Stimulated activated naive CD8-positive, alpha-beta T cell treated with anti-CD3 and anti-CD28 coated beads, Interleukin-15, Interleukin-2, amounts not matched to agents 100 ng/mL and 50 ng/mL, for 24 hours (primary cell): Measurements from ENCODE around the gene ZNF277.
"Not testable (repeated sequence)": the region's sequence is repeated elsewhere in the genome, so short reads cannot be mapped to it uniquely, and the experiment has no call there.

Experiments used
- H3K27ac Mint-ChIP-seq: one replicate; pipeline ENCODE4 v1.8.0; 2021; ENCODE audit warnings: mild to moderate bottlenecking, mixed read lengths
- H3K27me3 Mint-ChIP-seq: one replicate; pipeline ENCODE4 v1.8.0; 2021; ENCODE audit warnings: mixed read lengths
- H3K36me3 Mint-ChIP-seq: one replicate; pipeline ENCODE4 v1.8.0; 2021; ENCODE audit warnings: low read depth, mixed read lengths
- H3K4me1 Mint-ChIP-seq: one replicate; pipeline ENCODE4 v1.8.0; 2021; ENCODE audit warnings: low read depth, mixed read lengths
- H3K4me3 Mint-ChIP-seq: one replicate; pipeline ENCODE4 v1.8.0; 2021; ENCODE audit warnings: mild to moderate bottlenecking, mixed read lengths
- H3K9me3 Mint-ChIP-seq: one replicate; pipeline ENCODE4 v1.8.0; 2021; ENCODE audit warnings: mixed read lengths

ZNF277 gene

GRCh38 chr7:112372101-112372500 lies 165.6 kb downstream of the ZNF277 start:
- Mint-ChIP-seq H3K9me3 (no peaks in the 10 kb centered on the region), H3K4me1 (no peaks in the 10 kb centered on the region), H3K4me3 (no peak overlapping the region), H3K27ac (no peak overlapping the region), H3K36me3 (no peaks in the 10 kb centered on the region), H3K27me3 (no peaks in the 10 kb centered on the region)

GRCh38 chr7:112377593-112377992 lies 171.1 kb downstream of the ZNF277 start:
- Mint-ChIP-seq H3K9me3 (no peaks in the 10 kb centered on the region), H3K27me3 (peaks cover 6% of the 10 kb centered on the region), H3K36me3 (no peaks in the 10 kb centered on the region), H3K4me3 (no peak overlapping the region), H3K4me1 (no peaks in the 10 kb centered on the region), H3K27ac (no peak overlapping the region)

- no peak overlapping the region for H3K27ac Mint-ChIP-seq
- H3K36me3 Mint-ChIP-seq = no peaks in the 10 kb centered on the region
- H3K27me3 Mint-ChIP-seq = peaks cover 6% of the 10 kb centered on the region
- H3K4me3 Mint-ChIP-seq = no peak overlapping the region
- H3K4me1 Mint-ChIP-seq = peaks cover 8% of the 10 kb centered on the region
- no peaks in the 10 kb centered on the region for H3K9me3 Mint-ChIP-seq
These were observed 175.0 kb downstream of the ZNF277 start for GRCh38 chr7:112381311-112382091.

GRCh38 chr7:112383671-112384417 lies 177.3 kb downstream of the ZNF277 start:
- Mint-ChIP-seq H3K9me3 (no peaks in the 10 kb centered on the region), H3K27ac (no peak overlapping the region), H3K36me3 (no peaks in the 10 kb centered on the region), H3K4me1 (peaks cover 8% of the 10 kb centered on the region), H3K4me3 (no peak overlapping the region), H3K27me3 (peaks cover 10% of the 10 kb centered on the region)

GRCh38 chr7:112385516-112385915 lies 179.0 kb downstream of the ZNF277 start:
- peaks cover 10% of the 10 kb centered on the region for H3K27me3 Mint-ChIP-seq
- no peak overlapping the region for H3K27ac Mint-ChIP-seq
- H3K4me1 Mint-ChIP-seq = peaks cover 8% of the 10 kb centered on the region
- no peak overlapping the region for H3K4me3 Mint-ChIP-seq
- H3K9me3 Mint-ChIP-seq = no peaks in the 10 kb centered on the region
- no peaks in the 10 kb centered on the region for H3K36me3 Mint-ChIP-seq

GRCh38 chr7:112386619-112387018 lies 180.1 kb downstream of the ZNF277 start:
- Mint-ChIP-seq H3K9me3 (no peaks in the 10 kb centered on the region), H3K4me1 (peaks cover 8% of the 10 kb centered on the region), H3K4me3 (no peak overlapping the region), H3K27me3 (peaks cover 8% of the 10 kb centered on the region), H3K36me3 (no peaks in the 10 kb centered on the region), H3K27ac (no peak overlapping the region)

- no peak overlapping the region for H3K4me3 Mint-ChIP-seq
- H3K27me3 Mint-ChIP-seq = peaks cover 4% of the 10 kb centered on the region
- H3K4me1 Mint-ChIP-seq = peaks cover 10% of the 10 kb centered on the region
- H3K36me3 Mint-ChIP-seq = no peaks in the 10 kb centered on the region
- H3K27ac Mint-ChIP-seq = no peak overlapping the region
- no peaks in the 10 kb centered on the region for H3K9me3 Mint-ChIP-seq
These were observed 183.7 kb downstream of the ZNF277 start for GRCh38 chr7:112390167-112390566.

GRCh38 chr7:112391079-112391821 lies 184.8 kb downstream of the ZNF277 start:
- peak overlapping the region; percentile 66 for H3K4me3 Mint-ChIP-seq
- H3K27ac Mint-ChIP-seq = peak overlapping the region; percentile 43
- not testable (repeated sequence) for H3K9me3 Mint-ChIP-seq, H3K4me1 Mint-ChIP-seq, H3K27me3 Mint-ChIP-seq, H3K36me3 Mint-ChIP-seq

GRCh38 chr7:112391841-112392286 lies 185.4 kb downstream of the ZNF277 start:
- not testable (repeated sequence) for H3K36me3 Mint-ChIP-seq, H3K9me3 Mint-ChIP-seq, H3K27me3 Mint-ChIP-seq, H3K4me1 Mint-ChIP-seq
- peak overlapping the region; percentile 83 for H3K4me3 Mint-ChIP-seq
- H3K27ac Mint-ChIP-seq = peak overlapping the region; percentile 96
